ENCODE results near the gene OR10G3.
"Not testable (repeated sequence)": the region's sequence is repeated elsewhere in the genome, so short reads cannot be mapped to it uniquely, and the experiment has no call there.

The OR10G3 gene, protein sequence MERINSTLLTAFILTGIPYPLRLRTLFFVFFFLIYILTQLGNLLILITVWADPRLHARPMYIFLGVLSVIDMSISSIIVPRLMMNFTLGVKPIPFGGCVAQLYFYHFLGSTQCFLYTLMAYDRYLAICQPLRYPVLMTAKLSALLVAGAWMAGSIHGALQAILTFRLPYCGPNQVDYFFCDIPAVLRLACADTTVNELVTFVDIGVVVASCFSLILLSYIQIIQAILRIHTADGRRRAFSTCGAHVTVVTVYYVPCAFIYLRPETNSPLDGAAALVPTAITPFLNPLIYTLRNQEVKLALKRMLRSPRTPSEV

DNA sequence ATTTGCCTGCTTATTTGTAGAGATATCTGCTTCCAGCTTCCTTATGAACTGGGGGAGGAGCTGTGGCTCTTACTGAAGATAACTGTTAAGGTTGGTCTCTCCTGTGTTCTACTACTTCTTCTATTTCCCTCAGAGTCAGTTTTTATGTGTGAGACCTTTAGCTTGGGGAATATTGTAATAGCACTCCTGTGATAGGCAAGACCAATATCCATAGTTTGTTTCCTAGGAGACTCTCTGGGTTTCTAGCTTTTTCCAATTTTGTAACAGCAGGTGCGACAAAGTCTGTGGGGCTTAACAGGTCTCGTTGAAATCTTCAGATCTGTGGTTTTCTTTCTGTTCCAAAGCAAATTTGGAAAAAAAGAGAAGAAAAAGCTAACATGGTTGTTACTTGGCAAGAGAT lies at the start of gene OR10G3:
OR10G3 (minus strand) TSS at position 101 of the 400 bp plus-strand sequence. CDS start 9,332 bp downstream, outside the sequence.
- DNase-seq = no peak

DNA sequence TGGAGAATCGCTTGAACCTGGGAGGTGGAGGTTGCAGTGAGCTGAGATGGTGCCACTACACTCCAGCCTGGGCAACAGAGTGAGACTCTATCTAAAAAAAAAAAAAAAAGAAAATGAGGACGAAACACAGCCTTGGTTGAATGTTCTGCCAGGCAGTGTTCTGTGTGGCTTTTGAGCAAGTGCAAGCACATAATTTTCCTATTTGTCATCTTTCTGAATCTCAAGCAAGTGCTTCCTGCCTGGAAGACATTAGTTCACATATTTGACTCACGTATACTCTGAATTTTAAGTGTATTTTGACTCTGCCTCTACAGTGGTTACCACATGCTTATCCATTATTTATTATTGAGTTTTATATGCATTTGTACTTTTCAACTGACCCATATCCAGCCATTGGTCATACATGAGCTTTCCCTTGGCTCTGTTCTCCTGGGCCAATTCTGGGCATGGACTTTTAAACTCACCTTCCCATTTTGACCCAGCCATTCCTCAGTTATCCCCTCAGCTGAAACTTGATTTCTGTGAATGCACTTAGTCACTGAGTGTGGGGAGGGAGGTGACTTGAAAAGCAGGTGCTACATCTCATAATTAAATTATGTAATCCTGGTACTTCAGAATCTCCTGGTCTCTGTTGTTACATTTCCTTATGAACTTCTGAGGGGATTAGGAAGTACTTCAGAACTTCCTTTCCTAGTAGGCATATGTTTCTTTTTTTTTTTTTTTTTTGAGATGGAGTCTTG lies 46.8 kb upstream of the OR10G3 start:
- DNase-seq = peak; percentile 60

GRCh38 chr14:21617614-21618013 lies 37.7 kb upstream of the OR10G3 start:
- no peak for DNase-seq

DNA sequence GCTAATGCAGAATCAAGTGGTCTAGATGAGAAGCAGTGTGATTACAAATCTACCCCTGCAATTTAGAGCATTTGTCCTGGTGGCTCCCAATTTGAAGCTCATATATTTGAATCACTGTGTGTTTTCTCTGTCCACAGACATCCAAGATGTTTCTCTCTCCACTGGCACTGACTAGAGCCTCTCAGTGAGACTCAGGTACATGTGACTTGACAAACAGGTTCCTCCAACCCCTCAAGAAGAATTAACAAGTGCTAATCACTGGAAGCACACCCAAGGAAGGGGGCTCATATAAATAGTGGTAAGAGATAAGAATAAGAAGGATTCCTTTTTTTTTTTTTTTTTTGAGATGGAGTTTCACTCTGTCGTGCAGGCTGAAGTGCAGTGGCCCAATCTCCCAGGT lies 34.4 kb upstream of the OR10G3 start:
- DNase-seq = no peak

DNA sequence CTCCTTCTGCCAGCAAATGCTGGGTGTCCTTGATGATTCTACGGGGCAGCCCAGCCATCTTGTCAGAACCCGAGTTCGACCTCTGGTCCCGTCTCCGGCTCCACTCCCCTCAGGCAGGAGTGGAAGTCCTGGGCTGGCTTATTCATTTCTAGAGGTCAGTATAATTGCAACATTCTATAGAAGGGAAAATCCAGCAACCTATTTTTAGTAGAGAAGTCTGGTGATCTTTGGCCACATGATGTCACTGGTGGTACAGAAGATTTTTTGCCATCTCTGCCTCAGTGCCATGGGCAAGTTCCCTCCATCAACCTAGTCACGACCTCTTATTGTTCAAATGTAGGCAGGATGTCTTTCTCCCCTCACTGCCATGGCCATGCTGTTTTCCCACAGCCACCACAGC lies 32.4 kb upstream of the OR10G3 start:
- no peak for DNase-seq

GRCh38 chr14:21602181-21602580 lies 22.3 kb upstream of the OR10G3 start:
- not testable (repeated sequence) for DNase-seq

- DNase-seq = no peak
These were observed 9.4 kb upstream of the OR10G3 start for GRCh38 chr14:21589317-21589716.

DNA sequence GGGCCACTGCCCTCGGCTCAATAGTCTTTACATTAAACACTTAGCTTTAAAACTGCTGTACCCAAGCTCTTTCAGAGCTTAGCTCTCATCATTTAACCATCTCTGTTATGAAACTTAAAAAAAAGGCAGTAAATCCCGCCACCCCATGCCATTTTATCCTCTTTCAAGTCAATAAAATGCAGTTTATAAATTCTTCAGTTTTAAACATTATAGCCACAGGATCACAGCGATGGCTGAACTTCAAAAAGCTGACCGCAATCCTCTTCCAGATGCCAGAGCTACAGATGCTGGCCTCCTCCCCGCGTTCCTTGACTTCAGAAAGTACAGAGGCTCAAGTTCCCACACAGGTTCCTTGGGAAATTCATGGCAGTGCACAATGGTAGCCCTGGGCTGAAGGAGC lies 4.2 kb downstream of the OR10G3 start:
- no peak for DNase-seq

GRCh38 chr14:21572604-21573003 lies 7.3 kb downstream of the OR10G3 start:
- no peak for DNase-seq

- no peak for DNase-seq
These were observed 21.1 kb downstream of the OR10G3 start for GRCh38 chr14:21558703-21559170.

GRCh38 chr14:21557084-21557901 lies 22.6 kb downstream of the OR10G3 start:
- peak; percentile 63 for DNase-seq

GRCh38 chr14:21556378-21557083 lies 23.3 kb downstream of the OR10G3 start:
- DNase-seq = no peak

GRCh38 chr14:21553266-21553665 lies 26.6 kb downstream of the OR10G3 start:
- DNase-seq = no peak

- DNase-seq = not testable (repeated sequence)
These were observed 35.3 kb downstream of the OR10G3 start for GRCh38 chr14:21544588-21544987.

DNA sequence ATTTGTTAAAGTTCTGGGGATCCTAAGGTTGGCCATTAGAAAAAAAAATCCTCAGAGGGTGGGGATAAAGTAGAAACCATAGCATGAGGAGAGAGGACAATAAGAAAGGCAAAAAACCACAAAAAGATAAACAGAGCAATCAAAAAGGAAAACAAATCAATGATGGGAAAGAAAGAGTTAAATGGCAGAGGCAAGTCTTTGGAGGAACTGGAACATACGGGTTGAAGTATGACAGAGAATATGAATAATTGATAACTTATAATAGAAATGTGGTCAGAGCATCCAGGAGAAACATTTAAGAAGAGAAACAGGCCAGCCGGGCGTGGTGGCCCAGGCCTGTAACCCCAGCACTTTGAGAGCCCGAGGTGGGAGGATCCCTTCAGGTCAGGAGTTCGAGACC lies 35.9 kb downstream of the OR10G3 start:
- no peak for DNase-seq

DNA sequence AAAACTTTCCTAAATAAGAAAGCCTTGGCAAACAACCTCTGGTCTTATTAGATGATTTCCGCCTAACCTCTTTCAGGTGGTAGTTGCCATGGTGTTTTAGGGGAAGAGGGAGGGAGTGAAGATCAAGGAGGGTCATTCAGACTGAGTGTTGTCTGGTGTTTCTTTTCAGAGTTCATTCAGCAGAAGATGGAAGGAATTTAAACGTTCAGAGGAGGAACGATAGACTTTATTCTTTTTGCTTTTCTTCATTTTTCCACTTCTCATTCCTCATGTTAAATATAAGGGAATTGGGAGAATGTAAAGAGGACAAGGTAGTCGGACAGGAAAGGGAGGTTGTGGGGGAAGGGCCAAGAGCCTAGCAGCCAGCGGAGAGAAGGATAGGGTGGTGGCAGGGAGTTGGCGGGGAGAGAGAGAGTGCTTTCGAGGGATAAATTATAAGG lies 36.3 kb downstream of the OR10G3 start:
- DNase-seq = no peak

GRCh38 chr14:21541413-21542074 lies 38.3 kb downstream of the OR10G3 start:
- no peak for DNase-seq

DNA sequence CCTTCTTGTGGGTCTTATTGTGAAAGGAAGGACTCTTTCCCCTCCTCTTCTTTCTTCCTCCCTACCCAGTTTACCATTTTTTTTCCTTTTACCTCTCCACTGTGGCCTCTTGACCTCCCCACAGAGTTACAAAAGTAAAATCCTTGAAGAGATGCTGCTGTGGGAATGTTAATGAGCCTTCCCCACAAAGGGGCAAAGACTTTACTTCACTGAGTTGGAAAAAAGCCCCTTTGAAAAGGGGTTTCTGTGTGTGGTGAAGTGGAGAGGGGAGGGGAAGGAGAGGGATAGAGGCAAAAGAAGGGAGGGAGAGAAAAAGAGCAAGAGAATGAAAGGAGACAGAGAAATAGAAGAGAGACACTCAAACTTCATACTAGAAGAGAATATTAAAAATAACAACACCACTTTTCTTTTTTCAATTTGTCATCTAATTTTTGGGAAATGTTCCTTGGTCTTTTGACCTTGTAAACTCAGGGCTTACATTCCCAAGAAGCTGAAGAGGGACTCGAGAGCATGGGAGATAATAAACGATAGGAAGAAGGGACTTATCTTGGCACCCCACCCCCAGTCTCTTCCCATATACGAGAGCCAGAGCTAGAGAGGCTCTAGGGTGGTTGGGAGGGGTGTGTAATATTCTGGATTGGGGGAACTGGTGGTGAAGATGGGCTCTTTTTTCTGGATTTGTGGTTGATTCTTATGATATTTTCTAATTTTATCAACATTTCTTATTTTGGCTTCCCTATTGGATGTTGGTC lies 40.5 kb downstream of the OR10G3 start:
- no peak for DNase-seq

- no peak for DNase-seq
These were observed 42.8 kb downstream of the OR10G3 start for GRCh38 chr14:21537090-21537424.

- DNase-seq = no peak
These were observed 43.3 kb downstream of the OR10G3 start for GRCh38 chr14:21536418-21537089.
